ENCODE data around the gene PRPF19.

PRPF19 gene

GRCh38 chr11:60845338-60845737, 61.0 kb downstream of the PRPF19 start:
- no peak for DNase-seq

- no peak for DNase-seq
These were observed 61.5 kb downstream of the PRPF19 start for GRCh38 chr11:60844870-60845221.

DNA sequence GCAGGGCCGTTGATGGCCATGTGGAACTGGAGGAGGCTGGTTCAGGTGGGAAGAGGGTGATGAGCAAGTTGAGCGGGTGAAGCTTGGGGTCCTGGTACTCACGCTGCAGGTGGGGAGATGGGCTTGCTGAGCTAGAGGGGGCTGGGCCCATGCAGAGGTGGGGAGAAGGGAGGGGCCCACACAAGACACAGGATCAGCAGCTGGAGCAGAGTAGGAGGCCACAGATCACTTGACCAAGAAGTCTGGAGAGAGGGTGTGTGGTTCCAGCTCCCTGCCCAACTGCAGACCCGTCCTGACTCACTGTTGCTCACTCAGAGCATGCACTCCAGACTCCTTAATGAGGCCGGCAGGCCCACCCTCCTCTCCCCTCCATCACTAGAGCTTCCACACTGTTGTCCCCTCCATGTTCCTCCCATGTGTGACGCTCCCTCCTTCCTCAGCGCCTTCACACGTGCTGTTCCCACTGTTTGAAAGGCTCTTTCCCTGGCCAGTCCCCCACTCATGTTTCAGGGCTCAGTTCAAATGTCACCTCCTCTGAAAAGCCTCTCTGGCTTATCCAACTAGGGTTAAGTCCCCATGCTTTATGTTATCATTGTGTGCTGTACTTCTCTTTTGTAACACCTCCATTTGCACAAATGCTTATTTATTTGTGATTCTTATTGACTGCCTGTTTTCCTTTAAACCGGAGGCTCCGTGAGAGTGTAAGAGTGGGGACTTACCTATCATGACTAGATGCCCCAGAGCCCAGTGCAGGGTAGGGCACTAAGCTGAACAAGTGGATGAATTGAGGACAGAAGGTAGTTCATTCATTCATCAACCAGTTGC, 62.1 kb downstream of the PRPF19 start:
- DNase-seq: peak in 2 of 56 donors; percentile 2 to 12

GRCh38 chr11:60842668-60843600, 63.5 kb downstream of the PRPF19 start:
- DNase-seq: peak in 9 of 56 donors; percentile 7 to 35 (median 25)

DNA sequence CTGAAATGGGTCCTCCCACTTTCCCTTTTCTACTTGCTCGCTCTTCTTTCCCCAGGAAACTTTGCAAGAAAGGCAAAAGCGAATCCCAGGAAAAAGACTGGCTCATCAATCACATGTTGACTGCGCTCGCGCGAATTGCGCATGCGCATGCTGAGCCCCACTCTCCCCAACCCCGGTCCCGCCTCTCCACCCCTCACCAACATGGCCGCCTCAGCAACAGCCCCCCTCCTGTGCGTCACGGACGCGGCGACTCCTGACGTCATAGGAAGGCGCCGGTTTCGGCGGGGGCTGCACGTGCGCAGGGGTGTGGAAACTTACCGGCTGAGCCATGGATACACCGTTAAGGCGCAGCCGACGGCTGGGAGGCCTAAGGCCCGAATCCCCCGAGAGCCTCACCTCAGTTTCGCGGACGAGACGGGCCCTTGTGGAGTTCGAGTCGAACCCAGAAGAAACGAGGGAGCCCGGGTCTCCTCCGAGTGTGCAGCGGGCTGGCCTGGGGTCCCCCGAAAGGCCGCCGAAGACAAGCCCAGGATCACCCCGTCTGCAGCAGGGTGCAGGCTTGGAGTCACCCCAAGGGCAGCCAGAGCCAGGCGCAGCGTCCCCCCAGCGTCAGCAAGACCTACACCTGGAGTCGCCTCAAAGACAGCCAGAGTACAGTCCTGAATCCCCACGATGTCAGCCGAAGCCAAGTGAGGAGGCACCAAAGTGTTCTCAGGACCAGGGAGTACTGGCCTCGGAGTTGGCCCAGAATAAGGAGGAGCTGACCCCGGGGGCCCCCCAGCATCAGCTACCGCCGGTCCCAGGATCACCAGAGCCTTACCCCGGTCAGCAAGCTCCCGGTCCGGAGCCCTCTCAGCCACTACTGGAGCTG, 64.4 kb downstream of the PRPF19 start, which contains the start of gene CCDC86:
Gene CCDC86 (plus strand): TSS at position 317 of the 871 bp plus-strand sequence. CDS start 12 bp downstream, at position 329.
- DNase-seq: peak; percentile 37 to 97 (median 92)
